HepG2 (cell line): ENCODE measurements around the gene HPS6.

Source experiments
- CHCHD3 ChIP-seq: sonication (generic); formaldehyde crosslinking; IDR thresholded peaks from 2 replicates; pipeline ENCODE4 v1.8.0; 2022; ENCODE audit warnings: mild to moderate bottlenecking, missing genetic modification reagents, moderate library complexity
- CREB1 ChIP-seq, 2 experiments: fragments of 450-650 bp in 1 of 2; IDR thresholded peaks; 2 replicates each; pipeline ENCODE4 v1.6.1; 2016 to 2017; ENCODE audit warnings: control low read depth in 1 of 2, mild to moderate bottlenecking in 1 of 2, missing compliant biosample characterization in 1 of 2, missing genetic modification characterization in 1 of 2
- ELF4 ChIP-seq: sonication (generic); formaldehyde crosslinking; IDR thresholded peaks from 2 replicates; pipeline ENCODE4 v1.5.0; 2020; ENCODE audit warnings: missing genetic modification reagents, mild to moderate bottlenecking, moderate library complexity, borderline replicate concordance
- KLF6 ChIP-seq: IDR thresholded peaks from 2 replicates; pipeline ENCODE4 v1.8.0; 2016; ENCODE audit warnings: missing biosample characterization, missing genetic modification reagents
- RFX1 ChIP-seq: fragments of 450-650 bp; IDR thresholded peaks from 2 replicates; pipeline ENCODE4 v1.6.1; 2017
- U2AF2 ChIP-seq: fragments of 200-400 bp; formaldehyde crosslinking; IDR thresholded peaks from 2 replicates; pipeline ENCODE4 v1.6.1; 2017; ENCODE audit warnings: low read depth, mild to moderate bottlenecking, low read length
- ZNF121 ChIP-seq: sonication (generic); formaldehyde crosslinking; IDR thresholded peaks from 2 replicates; pipeline ENCODE4 v1.5.0; 2020; ENCODE audit warnings: mild to moderate bottlenecking, missing genetic modification reagents
- ZNF383 ChIP-seq: sonication (generic); formaldehyde crosslinking; IDR thresholded peaks from 2 replicates; pipeline ENCODE4 v1.4.0; 2020; ENCODE audit warnings: missing genetic modification reagents, mild to moderate bottlenecking, borderline replicate concordance
- ZSCAN12 ChIP-seq: sonication (generic); formaldehyde crosslinking; IDR thresholded peaks from 2 replicates; pipeline ENCODE4 v1.9.0; 2021; ENCODE audit warnings: mild to moderate bottlenecking, missing genetic modification reagents
- TF ChIP-seq, protein P1 (sequence below): sonication (generic); formaldehyde crosslinking; IDR thresholded peaks from 2 replicates; pipeline ENCODE4 v1.5.0; 2020; ENCODE audit warnings: missing genetic modification reagents
- TF ChIP-seq, protein P2 (sequence below): IDR thresholded peaks from 2 replicates; pipeline ENCODE4 v1.6.1; 2012; ENCODE audit warnings: inconsistent platforms

DNA sequence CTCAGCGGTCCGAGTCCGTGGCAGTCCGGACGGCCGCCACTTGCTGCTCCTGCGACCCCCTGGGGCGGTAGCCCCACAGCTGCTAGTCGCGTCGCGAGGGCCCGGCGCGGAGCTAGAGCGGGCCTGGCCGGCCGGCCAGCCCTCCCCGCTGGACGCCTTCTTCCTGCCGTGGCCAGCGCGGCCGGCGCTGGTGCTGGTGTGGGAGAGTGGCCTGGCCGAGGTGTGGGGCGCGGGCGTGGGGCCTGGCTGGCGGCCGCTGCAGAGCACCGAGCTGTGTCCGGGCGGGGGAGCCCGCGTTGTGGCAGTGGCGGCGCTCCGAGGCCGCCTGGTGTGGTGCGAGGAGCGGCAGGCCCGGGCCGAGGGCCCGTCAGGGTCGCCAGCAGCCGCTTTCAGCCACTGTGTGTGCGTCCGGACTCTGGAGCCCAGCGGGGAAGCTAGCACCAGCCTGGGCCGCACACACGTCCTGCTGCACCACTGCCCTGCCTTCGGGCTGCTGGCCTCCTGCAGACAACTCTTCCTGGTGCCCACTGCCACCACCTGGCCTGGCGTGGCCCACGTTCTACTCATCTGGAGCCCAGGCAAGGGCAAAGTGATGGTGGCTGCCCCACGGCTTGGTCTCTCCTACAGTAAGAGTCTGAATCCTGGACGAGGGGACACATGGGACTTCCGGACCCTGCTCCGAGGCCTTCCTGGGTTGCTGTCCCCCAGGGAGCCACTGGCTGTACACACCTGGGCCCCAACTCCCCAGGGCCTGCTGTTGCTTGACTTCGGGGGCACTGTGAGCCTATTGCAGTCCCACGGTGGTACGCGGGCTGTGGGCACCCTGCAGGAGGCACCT lies 631 bp downstream of the HPS6 start:
- TF ChIP-seq U2AF2 (no peak), KLF6 (CRISPR knock-in tag) (no peak), RFX1 (no peak), ELF4 (CRISPR knock-in tag) (no peak), ZNF121 (CRISPR knock-in tag) (peak; percentile 38; the same call in 1 of the 2 replicates), CHCHD3 (CRISPR knock-in tag) (no peak), CREB1 (IDR thresholded peaks at IDR 0.05) (no peak), CREB1 (CRISPR knock-in tag; IDR thresholded peaks at IDR 0.05) (no peak), ZNF383 (CRISPR knock-in tag) (no peak), ZSCAN12 (CRISPR knock-in tag) (no peak)
- TF ChIP-seq, protein P1, sequence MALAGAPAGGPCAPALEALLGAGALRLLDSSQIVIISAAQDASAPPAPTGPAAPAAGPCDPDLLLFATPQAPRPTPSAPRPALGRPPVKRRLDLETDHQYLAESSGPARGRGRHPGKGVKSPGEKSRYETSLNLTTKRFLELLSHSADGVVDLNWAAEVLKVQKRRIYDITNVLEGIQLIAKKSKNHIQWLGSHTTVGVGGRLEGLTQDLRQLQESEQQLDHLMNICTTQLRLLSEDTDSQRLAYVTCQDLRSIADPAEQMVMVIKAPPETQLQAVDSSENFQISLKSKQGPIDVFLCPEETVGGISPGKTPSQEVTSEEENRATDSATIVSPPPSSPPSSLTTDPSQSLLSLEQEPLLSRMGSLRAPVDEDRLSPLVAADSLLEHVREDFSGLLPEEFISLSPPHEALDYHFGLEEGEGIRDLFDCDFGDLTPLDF (CRISPR knock-in tag): no peak
- TF ChIP-seq, protein P2, sequence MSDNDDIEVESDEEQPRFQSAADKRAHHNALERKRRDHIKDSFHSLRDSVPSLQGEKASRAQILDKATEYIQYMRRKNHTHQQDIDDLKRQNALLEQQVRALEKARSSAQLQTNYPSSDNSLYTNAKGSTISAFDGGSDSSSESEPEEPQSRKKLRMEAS: 0 out of 2 replicates have a peak, but pooled peaks have one; percentile 1
